T-helper 9 cell (primary cell): ENCODE data around the gene TTC9.
A peak's percentile ranks its signal among the peaks of the same experiment; 100 is the strongest.

Experiments used
- DNase-seq: peaks from one replicate; pipeline ENCODE4 v3.0.0-alpha.2; 2020

The TTC9 gene

GRCh38 chr14:70646705-70647104 lies 5.0 kb downstream of the TTC9 start:
- DNase-seq, result no peak

- no peak for DNase-seq
Observed at GRCh38 chr14:70648346-70648745, 6.6 kb downstream of the TTC9 start.

GRCh38 chr14:70649803-70650202 lies 8.1 kb downstream of the TTC9 start:
- no peak for DNase-seq

- DNase-seq, result no peak
Observed at GRCh38 chr14:70651522-70651921, 9.8 kb downstream of the TTC9 start.

- DNase-seq, result no peak
Observed at GRCh38 chr14:70652871-70653270, 11.2 kb downstream of the TTC9 start.

- DNase-seq, result no peak
Observed at GRCh38 chr14:70653662-70654061, 11.9 kb downstream of the TTC9 start.

GRCh38 chr14:70654632-70655031 lies 12.9 kb downstream of the TTC9 start:
- DNase-seq, result no peak

GRCh38 chr14:70655110-70655826 lies 13.6 kb downstream of the TTC9 start:
- peak; percentile 57 for DNase-seq

- no peak for DNase-seq
Observed at GRCh38 chr14:70658899-70659298, 17.2 kb downstream of the TTC9 start.

- peak; percentile 25 for DNase-seq
Observed at GRCh38 chr14:70660967-70661893, 19.5 kb downstream of the TTC9 start.

- DNase-seq, result no peak
Observed at GRCh38 chr14:70662080-70662479, 20.4 kb downstream of the TTC9 start.

- DNase-seq, result no peak
Observed at GRCh38 chr14:70662816-70663215, 21.1 kb downstream of the TTC9 start.

- DNase-seq, result no peak
Observed at GRCh38 chr14:70663707-70664179, 22.0 kb downstream of the TTC9 start.

- DNase-seq, result no peak
Observed at GRCh38 chr14:70664698-70665447, 23.2 kb downstream of the TTC9 start.

- DNase-seq, result no peak
Observed at GRCh38 chr14:70665448-70666360, 24.0 kb downstream of the TTC9 start.

- no peak for DNase-seq
Observed at GRCh38 chr14:70666361-70666686, 24.6 kb downstream of the TTC9 start.

GRCh38 chr14:70670992-70671651 lies 29.4 kb downstream of the TTC9 start:
- no peak for DNase-seq

- no peak for DNase-seq
Observed at GRCh38 chr14:70671652-70672644, 30.2 kb downstream of the TTC9 start.

GRCh38 chr14:70677341-70677740 lies 35.6 kb downstream of the TTC9 start:
- DNase-seq, result no peak

GRCh38 chr14:70680748-70681147 lies 39.0 kb downstream of the TTC9 start:
- DNase-seq, result no peak
